ENCODE data around the gene SLC12A1. TPM values are rescaled to one million over a fixed set of nuclear protein-coding genes. Genes with fewer than 3 reads are reported as not detected.

The SLC12A1 gene
- total and polyA plus RNA-seq, 2 experiments from 2014 or later, result 0.57 to 0.59 TPM

DNA sequence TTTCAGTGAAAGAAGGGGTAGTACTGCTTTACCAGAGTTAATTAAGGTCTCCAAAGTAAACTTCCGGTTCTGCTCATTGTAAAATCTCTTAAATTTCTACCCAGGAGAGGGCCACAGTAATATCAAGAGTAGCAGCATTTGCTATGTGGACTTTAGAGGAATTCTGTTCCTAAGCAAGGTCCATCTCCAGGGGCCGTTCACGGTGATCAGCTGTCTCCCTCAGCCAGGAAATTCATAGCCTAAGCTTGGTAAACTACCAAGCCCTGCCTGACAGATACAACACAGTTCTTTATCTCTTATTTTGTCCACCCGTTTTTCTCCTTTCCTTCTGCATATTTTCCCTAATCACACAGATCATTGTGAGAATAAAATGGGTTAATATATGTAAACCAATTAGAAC, 127.4 kb downstream of the SLC12A1 start (continued):
- TF ChIP-seq REST (IDR thresholded peaks at IDR 0.05; ENCODE audit: unreplicated experiment), result no peak

GRCh38 chr15:48334260-48334659, 128.2 kb downstream of the SLC12A1 start:
- peaks cover 33% of the 10 kb centered on the region for H3K79me2 ChIP-seq (replicated peaks; ENCODE audit: insufficient read depth)
- peaks cover under 1% of the 10 kb centered on the region for H4K20me1 ChIP-seq (replicated peaks; ENCODE audit: insufficient read depth)
- Mint-ChIP-seq H3K27me3 (ENCODE audit: insufficient read depth, low read depth, poor library complexity) (peaks cover 3% of the 10 kb centered on the region), H3K9me3 (no peaks in the 10 kb centered on the region), H3K4me3 (peak overlapping the region; percentile 96), H3K36me3 (ENCODE audit: low read depth) (peaks cover 50% of the 10 kb centered on the region), H3K4me1 (peaks cover 32% of the 10 kb centered on the region), H3K27ac (no peak overlapping the region)
- peak overlapping the region; percentile 90; the same call in 1 of the 2 replicates for H3K4me3 ChIP-seq
- no peak overlapping the region for H2AFZ ChIP-seq
- ATAC-seq, result no peak
- H3K36me3 ChIP-seq (ENCODE audit: insufficient read depth), result peaks cover 24% of the 10 kb centered on the region; the same call in 1 of the 2 replicates
- TF ChIP-seq NANOG (IDR thresholded peaks at IDR 0.05; ENCODE audit: borderline replicate concordance), result no peak
- TF ChIP-seq, protein P1, sequence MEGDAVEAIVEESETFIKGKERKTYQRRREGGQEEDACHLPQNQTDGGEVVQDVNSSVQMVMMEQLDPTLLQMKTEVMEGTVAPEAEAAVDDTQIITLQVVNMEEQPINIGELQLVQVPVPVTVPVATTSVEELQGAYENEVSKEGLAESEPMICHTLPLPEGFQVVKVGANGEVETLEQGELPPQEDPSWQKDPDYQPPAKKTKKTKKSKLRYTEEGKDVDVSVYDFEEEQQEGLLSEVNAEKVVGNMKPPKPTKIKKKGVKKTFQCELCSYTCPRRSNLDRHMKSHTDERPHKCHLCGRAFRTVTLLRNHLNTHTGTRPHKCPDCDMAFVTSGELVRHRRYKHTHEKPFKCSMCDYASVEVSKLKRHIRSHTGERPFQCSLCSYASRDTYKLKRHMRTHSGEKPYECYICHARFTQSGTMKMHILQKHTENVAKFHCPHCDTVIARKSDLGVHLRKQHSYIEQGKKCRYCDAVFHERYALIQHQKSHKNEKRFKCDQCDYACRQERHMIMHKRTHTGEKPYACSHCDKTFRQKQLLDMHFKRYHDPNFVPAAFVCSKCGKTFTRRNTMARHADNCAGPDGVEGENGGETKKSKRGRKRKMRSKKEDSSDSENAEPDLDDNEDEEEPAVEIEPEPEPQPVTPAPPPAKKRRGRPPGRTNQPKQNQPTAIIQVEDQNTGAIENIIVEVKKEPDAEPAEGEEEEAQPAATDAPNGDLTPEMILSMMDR (conservative IDR thresholded peaks at IDR 0.05; ENCODE audit: low read depth in 2 of 2), result peak; percentile 44 to 55
- H3K27ac ChIP-seq (ENCODE audit: low read depth), result no peak overlapping the region
- peaks cover 20% of the 10 kb centered on the region for H3K4me1 ChIP-seq (ENCODE audit: insufficient read depth)
- peak; percentile 33 for DNase-seq (ENCODE audit: low spot score)
- no peaks in the 10 kb centered on the region for H3K27me3 ChIP-seq (ENCODE audit: insufficient read depth)
- H3K9me2 ChIP-seq (ENCODE audit: insufficient read depth), result no peaks in the 10 kb centered on the region
- peak overlapping the region; percentile 83 for H3K4me2 ChIP-seq
- no peaks in the 10 kb centered on the region for H3F3A ChIP-seq (replicated peaks; ENCODE audit: low read depth)

DNA sequence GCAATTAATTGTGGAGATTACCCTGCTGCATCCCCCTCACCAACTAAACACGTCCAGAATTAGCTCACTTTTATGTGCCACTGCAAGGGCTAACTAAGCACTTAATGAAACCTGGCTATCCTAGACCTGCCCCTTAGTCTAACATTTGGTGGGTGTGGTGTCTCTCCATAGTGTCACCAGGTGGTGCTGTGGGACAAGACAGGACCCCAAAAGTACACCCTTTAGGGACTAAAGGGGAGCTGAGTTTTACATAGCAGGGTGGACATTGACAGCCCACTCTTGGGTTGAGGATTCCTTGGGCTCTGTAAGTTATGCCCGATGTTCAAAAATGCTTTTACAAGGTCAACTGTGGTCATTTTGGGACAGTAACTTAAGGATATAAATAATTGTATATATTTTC, 130.8 kb downstream of the SLC12A1 start:
- H3K27ac ChIP-seq (ENCODE audit: low read depth), result no peak overlapping the region
- peaks cover 36% of the 10 kb centered on the region; the same call in 1 of the 2 replicates for H3K36me3 ChIP-seq (ENCODE audit: insufficient read depth)
- no peak overlapping the region for H2AFZ ChIP-seq
- H3K9me2 ChIP-seq (ENCODE audit: insufficient read depth), result no peaks in the 10 kb centered on the region
- TF ChIP-seq EZH2phosphoT487 (IDR thresholded peaks at IDR 0.05; ENCODE audit: unreplicated experiment) (no peak), EZH2 (IDR thresholded peaks at IDR 0.05; ENCODE audit: low read depth, unreplicated experiment) (no peak), NANOG (IDR thresholded peaks at IDR 0.05; ENCODE audit: borderline replicate concordance) (no peak), CREB1 (CRISPR knock-in tag; IDR thresholded peaks at IDR 0.05; ENCODE audit: low read depth) (no peak), JUNB (IDR thresholded peaks at IDR 0.05; ENCODE audit: unreplicated experiment) (no peak), REST (IDR thresholded peaks at IDR 0.05; ENCODE audit: unreplicated experiment) (no peak), STAT1 (IDR thresholded peaks at IDR 0.05; ENCODE audit: unreplicated experiment) (no peak)
- TF ChIP-seq, protein P1 (conservative IDR thresholded peaks at IDR 0.05; ENCODE audit: low read depth in 2 of 2), result peak; percentile 68 to 76
- Mint-ChIP-seq H3K4me3 (no peak overlapping the region), H3K27me3 (ENCODE audit: insufficient read depth, low read depth, poor library complexity) (peaks cover 3% of the 10 kb centered on the region), H3K36me3 (ENCODE audit: low read depth) (peaks cover 70% of the 10 kb centered on the region), H3K27ac (no peak overlapping the region), H3K9me3 (no peaks in the 10 kb centered on the region), H3K4me1 (peaks cover 27% of the 10 kb centered on the region)
- H3K27me3 ChIP-seq (ENCODE audit: insufficient read depth), result no peaks in the 10 kb centered on the region
- peak; percentile 71 for DNase-seq (ENCODE audit: low spot score)
- peaks cover 20% of the 10 kb centered on the region for H3K79me2 ChIP-seq (replicated peaks; ENCODE audit: insufficient read depth)
- no peak overlapping the region for H3K4me3 ChIP-seq
- no peak overlapping the region for H3K4me2 ChIP-seq
- no peaks in the 10 kb centered on the region for H3F3A ChIP-seq (replicated peaks; ENCODE audit: low read depth)
- peaks cover 13% of the 10 kb centered on the region for H3K4me1 ChIP-seq (ENCODE audit: insufficient read depth)
- ATAC-seq, result peak; percentile 68
- H4K20me1 ChIP-seq (replicated peaks; ENCODE audit: insufficient read depth), result peaks cover 6% of the 10 kb centered on the region

Measured in GM23338 (cell line).